Spleen (tissue), 11 donors: ENCODE results near the gene SRSF4. TPM values are rescaled to one million over a fixed set of nuclear protein-coding genes. Genes with fewer than 3 reads are reported as not detected.
A peak's percentile ranks its signal among the peaks of the same experiment; 100 is the strongest.

Source experiments
- DNase-seq: peaks from one replicate; pipeline ENCODE4 v3.0.0-alpha.2; 2020
- H3K27ac ChIP-seq, 8 donors: fragments of 200-600 bp; sonication (generic) in 7 of 8; 1 replicate in 4 of 8; 2 replicates in 4 of 8; pipeline versions ENCODE4 v1.5.0 to v1.8.0; 2016 to 2021; ENCODE audit warnings: inconsistent platforms in 4 of 8, mild to moderate bottlenecking in 4 of 8, moderate library complexity in 1 of 8
- H3K27me3 ChIP-seq, 7 donors: fragments of 200-600 bp; sonication (generic) in 6 of 7; replicated peaks in 1 of 7; 1 replicate in 4 of 7; 2 replicates in 3 of 7; pipeline versions ENCODE4 v1.5.0 to v1.8.0; 2016 to 2021; ENCODE audit warnings: inconsistent platforms in 3 of 7, mild to moderate bottlenecking in 1 of 7
- H3K36me3 ChIP-seq, 6 donors: fragments of 200-600 bp; sonication (generic) in 5 of 6; 1 replicate in 4 of 6; 2 replicates in 2 of 6; pipeline versions ENCODE4 v1.5.0 to v1.8.0; 2016 to 2021; ENCODE audit warnings: inconsistent platforms in 2 of 6
- H3K4me1 ChIP-seq, 6 donors: fragments of 200-600 bp; sonication (generic) in 5 of 6; 1 replicate in 3 of 6; 2 replicates in 3 of 6; pipeline versions ENCODE4 v1.5.0 to v1.8.0; 2016 to 2021; ENCODE audit warnings: inconsistent platforms in 3 of 6
- H3K4me3 ChIP-seq, 8 donors: fragments of 200-600 bp; sonication (generic) in 7 of 8; 1 replicate in 4 of 8; 2 replicates in 4 of 8; pipeline versions ENCODE4 v1.5.0 to v1.8.0; 2016 to 2021; ENCODE audit warnings: inconsistent platforms in 4 of 8, mild to moderate bottlenecking in 4 of 8, moderate library complexity in 2 of 8
- H3K9me3 ChIP-seq, 8 donors: fragments of 200-600 bp; sonication (generic) in 7 of 8; 1 replicate in 4 of 8; 2 replicates in 4 of 8; pipeline versions ENCODE4 v1.5.0 to v1.8.0; 2016 to 2021; ENCODE audit warnings: inconsistent platforms in 4 of 8
- POLR2A ChIP-seq, 3 donors: fragments of 450-650 bp; IDR thresholded peaks; one replicate each; pipeline ENCODE4 v1.5.1; 2017; ENCODE audit warnings: antibody characterized with exemption in 3 of 3, mild to moderate bottlenecking in 1 of 3
- POLR2AphosphoS5 ChIP-seq, 3 donors: sonication (generic); formaldehyde crosslinking; IDR thresholded peaks; one replicate each; pipeline ENCODE4 v1.5.1; 2017; ENCODE audit warnings: antibody characterized with exemption in 3 of 3
- WGBS, 5 donors: extraction: QIAGEN DNeasy Blood & Tissue Kit in 3 of 5; methylation state at CpG; one replicate each; pipeline versions ENCODE4 v1.1.5 to v1.1.7; 2013 to 2018; 5-methylcytosine and 5-hydroxymethylcytosine counted together
- intact Hi-C: fragments of 100-400 bp; cut with DNase I; formaldehyde crosslinking; loops from one replicate; pipeline ENCODE4 v1.15.0; 2023; ENCODE audit warnings: low total_unique reads
- polyA plus RNA-seq, 3 donors: library from polyadenylated mRNA; stranded (reverse); fragments of 200-250 nt; gene quantifications; one replicate each; pipeline ENCODE4 v1.2.1, GENCODE V29; 2013
- total RNA-seq, 7 donors: library from RNA; depleted of rRNA in 3 of 7; stranded (reverse); fragments of >200 nt in 3 of 7; fragmentation: NEBNext Ultra II Directional in 4 of 7; extraction: Animal tissue kit (Norgen Biotek cat#: 25700) in 4 of 7; gene quantifications; one replicate each; pipeline versions ENCODE4 v1.1.0 to v1.2.1, GENCODE V29; 2016 to 2021
- TF ChIP-seq, protein P1 (sequence below), 11 experiments: fragments of 200-600 bp in 7 of 11; fragments of 450-650 bp in 4 of 11; sonication (generic) in 4 of 11; IDR thresholded peaks in 8 of 11; conservative IDR thresholded peaks in 3 of 11; 1 replicate in 7 of 11; 2 replicates in 4 of 11; pipeline versions ENCODE4 v1.4.0 to v1.8.0; 2016 to 2021; ENCODE audit warnings: antibody characterized with exemption in 11 of 11, inconsistent platforms in 4 of 11, mild to moderate bottlenecking in 1 of 11
- donor health status: healthy with polysubstance abuse.
- donor health status: DM: no; HTN: no; CAD: no; lungs with moderate emphysema.
- donor health status: DM: no; HTN: no; CAD: no.
- donor health status: Bipolar disorder and iron deficiency.
- donor health status: healthy.
- donor health status: DM: no; HTN: no; CAD: no.
- donor health status: DM: yes; HTN: yes; CAD: no.

SRSF4 gene
- total and polyA plus RNA-seq, 10 donors: 36.9 to 94.7 (median 80.8) TPM

DNA sequence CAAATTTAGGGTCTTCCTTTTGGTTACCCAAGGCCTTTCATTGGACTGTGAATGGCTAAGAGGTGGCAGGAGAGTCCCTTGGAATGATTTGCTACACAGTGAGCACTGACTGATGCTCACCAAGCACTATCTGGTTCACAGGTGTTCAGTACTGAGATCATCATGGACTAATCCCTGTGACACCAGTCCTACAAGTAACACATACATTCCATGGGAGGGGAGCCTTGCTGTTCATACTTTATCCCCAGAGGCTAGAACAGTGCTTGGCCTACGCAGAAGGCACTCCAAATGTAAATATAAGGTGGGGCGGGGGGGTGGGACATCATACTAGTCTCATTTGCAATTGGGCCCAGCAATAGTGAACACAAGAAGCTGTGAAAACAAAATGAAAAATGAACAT is 37.5 kb downstream of the SRSF4 start:
- TF ChIP-seq, protein P1, sequence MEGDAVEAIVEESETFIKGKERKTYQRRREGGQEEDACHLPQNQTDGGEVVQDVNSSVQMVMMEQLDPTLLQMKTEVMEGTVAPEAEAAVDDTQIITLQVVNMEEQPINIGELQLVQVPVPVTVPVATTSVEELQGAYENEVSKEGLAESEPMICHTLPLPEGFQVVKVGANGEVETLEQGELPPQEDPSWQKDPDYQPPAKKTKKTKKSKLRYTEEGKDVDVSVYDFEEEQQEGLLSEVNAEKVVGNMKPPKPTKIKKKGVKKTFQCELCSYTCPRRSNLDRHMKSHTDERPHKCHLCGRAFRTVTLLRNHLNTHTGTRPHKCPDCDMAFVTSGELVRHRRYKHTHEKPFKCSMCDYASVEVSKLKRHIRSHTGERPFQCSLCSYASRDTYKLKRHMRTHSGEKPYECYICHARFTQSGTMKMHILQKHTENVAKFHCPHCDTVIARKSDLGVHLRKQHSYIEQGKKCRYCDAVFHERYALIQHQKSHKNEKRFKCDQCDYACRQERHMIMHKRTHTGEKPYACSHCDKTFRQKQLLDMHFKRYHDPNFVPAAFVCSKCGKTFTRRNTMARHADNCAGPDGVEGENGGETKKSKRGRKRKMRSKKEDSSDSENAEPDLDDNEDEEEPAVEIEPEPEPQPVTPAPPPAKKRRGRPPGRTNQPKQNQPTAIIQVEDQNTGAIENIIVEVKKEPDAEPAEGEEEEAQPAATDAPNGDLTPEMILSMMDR (IDR thresholded peaks at IDR 0.05 in 8 of 11, conservative IDR thresholded peaks at IDR 0.05 in 3 of 11): no peak
- TF ChIP-seq POLR2AphosphoS5 (IDR thresholded peaks at IDR 0.05): no peak
- no peak for TF ChIP-seq POLR2A (IDR thresholded peaks at IDR 0.05)
- H3K4me3 ChIP-seq: no peak overlapping the region
- no peak for DNase-seq
- 92 to 100% (median 98%) methylated on average over 2 of the region's 2 CpGs for WGBS, 5 donors
- intact Hi-C loops: no loop called here
- H3K9me3 ChIP-seq: no peaks in the 10 kb centered on the region
- H3K36me3 ChIP-seq: peaks cover 4 to 63% (median 51%) of the 10 kb centered on the region in 6 donors
- no peaks in the 10 kb centered on the region for H3K27me3 ChIP-seq
- H3K27ac ChIP-seq: no peak overlapping the region
- no peaks in the 10 kb centered on the region for H3K4me1 ChIP-seq

DNA sequence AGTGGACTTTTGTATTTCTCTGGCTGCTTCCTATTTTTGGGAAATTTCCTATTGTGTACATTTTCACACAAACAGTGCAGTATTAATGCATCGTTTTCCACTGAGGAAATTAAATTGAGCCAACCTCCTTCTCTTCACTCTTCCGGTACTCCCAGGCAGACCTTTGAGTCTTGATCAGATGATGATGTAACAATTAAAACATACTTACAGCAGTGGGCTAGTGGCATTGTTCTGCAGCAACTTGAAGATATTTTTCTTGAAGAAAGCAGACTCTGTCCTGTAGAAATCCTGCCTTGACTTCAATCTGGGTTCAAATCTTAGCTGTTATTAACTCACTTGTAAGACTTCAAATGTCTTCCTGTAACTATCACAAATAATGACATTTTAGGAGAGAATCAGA is 39.0 kb downstream of the SRSF4 start:
- no peak overlapping the region for H3K27ac ChIP-seq
- H3K4me1 ChIP-seq: no peaks in the 10 kb centered on the region
- H3K36me3 ChIP-seq: peaks cover 0 to 48% (median 37%) of the 10 kb centered on the region in 6 donors
- intact Hi-C loops: no loop called here
- H3K4me3 ChIP-seq: no peak overlapping the region
- H3K9me3 ChIP-seq: no peaks in the 10 kb centered on the region
- 84 to 93% (median 89%) methylated on average over 2 of the region's 2 CpGs for WGBS, 5 donors
- no peak for TF ChIP-seq POLR2AphosphoS5 (IDR thresholded peaks at IDR 0.05)
- no peaks in the 10 kb centered on the region for H3K27me3 ChIP-seq
- no peak for DNase-seq

DNA sequence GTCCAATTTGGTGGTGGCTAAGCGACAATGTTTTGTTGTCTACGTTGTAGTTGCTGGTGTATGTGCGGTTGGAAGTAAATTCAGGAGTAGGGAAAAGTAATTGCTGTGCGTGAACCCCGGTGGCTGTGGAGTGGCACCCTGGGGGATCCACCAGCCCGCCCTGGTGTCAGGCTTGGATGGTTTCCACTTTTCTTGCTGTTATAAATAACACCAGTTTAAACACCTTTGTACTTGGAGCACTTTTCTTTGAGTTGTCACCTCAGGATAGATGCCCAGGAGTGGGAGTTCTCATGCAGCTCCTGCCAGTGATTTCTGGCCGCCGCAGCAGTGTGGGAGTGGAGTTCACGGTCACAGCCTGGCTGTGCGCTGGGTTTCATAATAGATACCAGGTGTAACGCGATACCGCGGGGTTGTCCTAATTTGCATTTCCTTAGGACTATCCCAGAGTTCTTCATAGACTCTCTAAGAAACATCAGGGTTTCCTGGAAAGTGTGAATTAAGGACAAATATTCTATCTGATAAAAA is 45.2 kb downstream of the SRSF4 start:
- H3K36me3 ChIP-seq: no peaks in the 10 kb centered on the region
- WGBS, 5 donors: 63 to 76% (median 70%) methylated on average over 14 of the region's 14 CpGs
- intact Hi-C loops: no loop called here
- DNase-seq: peak; percentile 35
- peaks cover 0 to 24% (median 0%) of the 10 kb centered on the region in 7 donors for H3K27me3 ChIP-seq
- no peak overlapping the region for H3K27ac ChIP-seq
- H3K4me3 ChIP-seq: no peak overlapping the region
- no peaks in the 10 kb centered on the region for H3K9me3 ChIP-seq
- TF ChIP-seq POLR2AphosphoS5 (IDR thresholded peaks at IDR 0.05): no peak
- TF ChIP-seq, protein P1 (IDR thresholded peaks at IDR 0.05 in 8 of 11, conservative IDR thresholded peaks at IDR 0.05 in 3 of 11): no peak
- TF ChIP-seq POLR2A (IDR thresholded peaks at IDR 0.05): no peak
- peaks cover 0 to 8% (median 4%) of the 10 kb centered on the region in 6 donors for H3K4me1 ChIP-seq

DNA sequence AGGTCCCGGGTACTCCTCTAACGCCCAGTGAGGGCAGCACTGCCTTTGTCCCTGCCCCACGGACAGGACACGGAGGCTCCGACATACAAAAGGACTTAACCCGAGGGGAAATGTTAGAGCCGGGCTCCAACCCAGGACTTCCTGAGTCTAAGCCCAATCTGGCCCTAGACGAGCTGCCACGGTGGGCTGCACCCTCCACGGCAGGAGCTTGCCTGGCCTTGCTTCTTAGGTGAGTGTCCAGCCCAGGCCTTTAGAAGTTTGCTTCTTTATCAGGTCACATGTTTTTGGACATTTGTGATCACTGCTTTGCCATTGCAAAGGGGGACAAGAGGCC is 47.0 kb downstream of the SRSF4 start:
- TF ChIP-seq POLR2A (IDR thresholded peaks at IDR 0.05) (no peak), POLR2AphosphoS5 (IDR thresholded peaks at IDR 0.05) (no peak)
- TF ChIP-seq, protein P1 (IDR thresholded peaks at IDR 0.05 in 8 of 11, conservative IDR thresholded peaks at IDR 0.05 in 3 of 11): no peak
- 55 to 100% (median 65%) methylated on average over 2 to 10 of the region's 10 CpGs for WGBS, 5 donors
- no peak for DNase-seq

More for the DNA sequence above, 47.0 kb downstream of the SRSF4 start:
- peaks cover 0 to 24% (median 0%) of the 10 kb centered on the region in 7 donors for H3K27me3 ChIP-seq
- no peaks in the 10 kb centered on the region for H3K36me3 ChIP-seq
- H3K27ac ChIP-seq: no peak overlapping the region
- intact Hi-C loops: no loop called here
- H3K9me3 ChIP-seq: no peaks in the 10 kb centered on the region
- peaks cover 0 to 8% (median 4%) of the 10 kb centered on the region in 6 donors for H3K4me1 ChIP-seq
- no peak overlapping the region for H3K4me3 ChIP-seq
